ENCODE data around the gene NEURL3. TPM values are rescaled to one million over a fixed set of nuclear protein-coding genes. Genes with fewer than 3 reads are reported as not detected.

NEURL3 gene
- total RNA-seq, 2 donors from 2014 or later: 40.7 to 71.2 TPM

DNA sequence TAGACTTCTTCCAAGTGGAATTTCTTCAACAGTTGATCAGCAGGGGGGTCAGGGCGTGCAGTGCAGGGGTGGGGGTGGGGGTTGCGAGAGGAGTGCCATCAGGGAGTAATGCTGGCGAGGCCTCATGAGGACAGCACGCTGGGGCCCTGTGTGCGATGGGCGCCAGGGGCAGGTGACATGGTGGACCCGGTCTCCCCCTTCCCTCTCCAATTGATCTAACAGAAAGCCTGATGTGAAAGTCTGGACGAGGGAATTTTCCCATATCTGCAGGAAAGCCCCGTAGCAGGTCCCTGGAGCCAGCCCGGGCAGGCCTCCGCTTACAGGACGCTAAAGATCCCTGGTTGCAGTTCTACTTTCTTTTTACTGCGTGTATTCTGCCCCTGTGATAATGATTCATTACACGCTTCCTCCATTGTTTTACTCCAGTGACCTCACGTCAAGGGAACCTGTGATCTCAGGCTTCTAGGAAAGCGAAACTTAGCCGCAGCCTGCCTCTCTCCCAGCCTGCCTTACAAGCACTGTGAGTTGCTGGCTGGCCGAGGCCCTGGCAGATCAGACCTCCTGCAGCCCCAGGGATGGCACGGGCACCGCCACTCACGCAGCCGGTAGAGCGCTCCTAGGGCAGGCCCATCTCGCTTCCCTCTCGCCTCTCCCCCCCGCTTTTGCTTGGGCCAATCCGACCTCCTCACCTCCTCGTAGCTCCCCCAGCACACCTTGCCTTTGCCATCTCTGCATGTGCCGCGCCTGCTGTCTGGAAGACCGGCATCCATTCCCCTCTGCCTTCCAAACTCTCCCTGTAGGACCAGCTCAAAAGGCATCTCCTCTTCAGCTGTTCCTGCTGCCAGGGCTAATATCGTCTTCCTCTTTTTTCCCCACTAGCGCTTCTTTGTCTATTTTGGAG is 19.2 kb downstream of the NEURL3 start:
- Histone ChIP-seq H3K36me3 (replicated peaks in 1 of 2; ENCODE audit: insufficient read depth in 1 of 2, low read depth in 2 of 2) (no peaks in the 10 kb centered on the region), H3K4me1 (peaks cover 19% of the 10 kb centered on the region), H3K27ac (peak overlapping the region; percentile 55 to 92 (median 88)), H3K27me3 (no peaks in the 10 kb centered on the region), H3K9me3 (no peaks in the 10 kb centered on the region), H3K4me3 (no peak overlapping the region)
- 24 to 25% methylated on average over 25 to 33 of the region's 33 CpGs for WGBS, 2 donors
- ATAC-seq (peak; percentile 97), DNase-seq (peak; percentile 66 to 85 (median 78))
- intact Hi-C loops (cut with DNase I): no loop called here
- TF ChIP-seq, protein P1, sequence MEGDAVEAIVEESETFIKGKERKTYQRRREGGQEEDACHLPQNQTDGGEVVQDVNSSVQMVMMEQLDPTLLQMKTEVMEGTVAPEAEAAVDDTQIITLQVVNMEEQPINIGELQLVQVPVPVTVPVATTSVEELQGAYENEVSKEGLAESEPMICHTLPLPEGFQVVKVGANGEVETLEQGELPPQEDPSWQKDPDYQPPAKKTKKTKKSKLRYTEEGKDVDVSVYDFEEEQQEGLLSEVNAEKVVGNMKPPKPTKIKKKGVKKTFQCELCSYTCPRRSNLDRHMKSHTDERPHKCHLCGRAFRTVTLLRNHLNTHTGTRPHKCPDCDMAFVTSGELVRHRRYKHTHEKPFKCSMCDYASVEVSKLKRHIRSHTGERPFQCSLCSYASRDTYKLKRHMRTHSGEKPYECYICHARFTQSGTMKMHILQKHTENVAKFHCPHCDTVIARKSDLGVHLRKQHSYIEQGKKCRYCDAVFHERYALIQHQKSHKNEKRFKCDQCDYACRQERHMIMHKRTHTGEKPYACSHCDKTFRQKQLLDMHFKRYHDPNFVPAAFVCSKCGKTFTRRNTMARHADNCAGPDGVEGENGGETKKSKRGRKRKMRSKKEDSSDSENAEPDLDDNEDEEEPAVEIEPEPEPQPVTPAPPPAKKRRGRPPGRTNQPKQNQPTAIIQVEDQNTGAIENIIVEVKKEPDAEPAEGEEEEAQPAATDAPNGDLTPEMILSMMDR (IDR thresholded peaks at IDR 0.05): no peak
- peak; percentile 25 to 88 (median 84) for TF ChIP-seq POLR2A (IDR thresholded peaks at IDR 0.05)

DNA sequence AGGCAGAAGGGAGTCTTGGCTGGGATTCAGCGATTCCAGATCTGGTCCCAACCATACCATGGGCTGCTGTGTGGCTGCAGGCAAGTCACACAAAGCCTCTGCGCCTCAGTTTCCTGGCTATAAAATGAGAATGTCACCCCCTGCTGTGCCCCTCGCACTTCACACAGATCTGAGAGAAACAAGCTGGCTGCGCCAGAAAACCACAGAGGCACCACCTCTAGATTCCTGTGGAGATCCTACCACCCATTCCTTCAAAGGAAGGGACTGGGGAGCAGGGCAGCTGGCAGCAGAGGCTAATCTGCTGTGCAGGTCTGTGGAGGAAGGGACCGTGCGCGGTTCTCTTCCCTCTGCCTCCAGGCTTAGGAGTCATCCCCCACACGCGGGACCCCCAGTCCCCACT is 19.8 kb downstream of the NEURL3 start:
- Histone ChIP-seq H3K36me3 (replicated peaks in 1 of 2; ENCODE audit: insufficient read depth in 1 of 2, low read depth in 2 of 2) (no peaks in the 10 kb centered on the region), H3K9me3 (no peaks in the 10 kb centered on the region), H3K27me3 (no peaks in the 10 kb centered on the region), H3K27ac (peak overlapping the region; percentile 55 to 92 (median 88)), H3K4me1 (peaks cover 19% of the 10 kb centered on the region), H3K4me3 (no peak overlapping the region)
- intact Hi-C loops (cut with DNase I): no loop called here
- TF ChIP-seq POLR2A (IDR thresholded peaks at IDR 0.05): no peak
- TF ChIP-seq, protein P1 (IDR thresholded peaks at IDR 0.05): no peak
- DNase-seq: peak in 1 of 4 donors; percentile 22
- 77 to 86% methylated on average over 6 to 9 of the region's 9 CpGs for WGBS, 2 donors
- peak; percentile 7 for ATAC-seq

DNA sequence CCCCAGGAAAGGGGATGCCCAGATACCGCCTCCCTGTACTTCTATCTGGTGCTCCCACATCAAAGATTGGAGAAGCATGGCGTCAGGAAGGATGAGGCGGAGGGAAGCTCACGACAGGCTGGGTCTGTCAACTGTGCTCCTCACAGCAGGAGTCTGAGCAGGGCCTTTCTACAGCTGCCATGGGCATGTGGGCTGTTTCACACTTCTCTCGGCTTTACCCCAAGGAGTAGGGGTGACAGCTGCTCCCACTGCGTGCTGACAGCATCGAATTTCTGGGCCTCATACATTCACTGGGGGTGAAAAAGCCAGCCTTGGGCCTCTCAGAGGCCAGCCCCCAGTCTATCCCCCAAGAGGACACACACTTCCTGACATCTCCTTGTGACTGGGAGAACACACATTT is 21.1 kb downstream of the NEURL3 start:
- no peak for TF ChIP-seq POLR2A (IDR thresholded peaks at IDR 0.05)
- TF ChIP-seq, protein P1 (IDR thresholded peaks at IDR 0.05): no peak
- H3K9me3 ChIP-seq: no peaks in the 10 kb centered on the region
- no peak for ATAC-seq
- no peaks in the 10 kb centered on the region for H3K36me3 ChIP-seq (replicated peaks in 1 of 2; ENCODE audit: insufficient read depth in 1 of 2, low read depth in 2 of 2)
- no peaks in the 10 kb centered on the region for H3K27me3 ChIP-seq
- H3K4me1 ChIP-seq: peaks cover 19% of the 10 kb centered on the region
- no peak overlapping the region for H3K27ac ChIP-seq
- 89 to 90% methylated on average over 7 of the region's 7 CpGs for WGBS, 2 donors
- no peak overlapping the region for H3K4me3 ChIP-seq
- intact Hi-C loops (cut with DNase I): no loop called here
- no peak for DNase-seq

DNA sequence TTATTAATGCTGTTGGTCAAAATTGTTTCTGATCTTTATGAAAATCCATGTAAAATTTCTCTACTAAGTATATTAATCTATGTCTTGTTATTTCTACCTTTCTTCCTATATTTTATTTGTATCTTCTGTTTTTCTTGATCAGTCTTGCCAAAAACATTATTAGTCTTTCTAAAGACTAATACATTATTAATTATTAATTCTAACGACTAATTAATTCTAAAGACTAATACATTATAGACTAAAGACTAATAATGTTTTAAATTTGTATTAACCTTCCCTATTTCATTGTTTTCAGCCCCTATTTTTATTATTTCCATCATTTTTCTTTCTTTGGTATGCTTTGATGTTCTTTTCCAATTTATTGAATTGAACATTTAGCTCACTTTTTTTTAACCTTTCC is 27.7 kb downstream of the NEURL3 start:
- ATAC-seq: no peak
- H3K36me3 ChIP-seq (replicated peaks in 1 of 2; ENCODE audit: insufficient read depth in 1 of 2, low read depth in 2 of 2): no peaks in the 10 kb centered on the region
- H3K4me3 ChIP-seq: no peak overlapping the region
- intact Hi-C loops (cut with DNase I): no loop called here
- H3K4me1 ChIP-seq: no peaks in the 10 kb centered on the region
- no peak for DNase-seq
- no peaks in the 10 kb centered on the region for H3K27me3 ChIP-seq
- H3K9me3 ChIP-seq: no peaks in the 10 kb centered on the region
- no peak overlapping the region for H3K27ac ChIP-seq
- WGBS, 2 donors: 39 to 46% methylated on average over 1 of the region's 1 CpG
- TF ChIP-seq POLR2A (IDR thresholded peaks at IDR 0.05): no peak
- TF ChIP-seq, protein P1 (IDR thresholded peaks at IDR 0.05): no peak
